Cerebellar nuclear complex (tissue), 1 donor: ENCODE measurements around the gene BPIFB3.

Source experiments
- DNase-seq, 2 experiments: peaks; one replicate each; lab custom pipeline; 2025; lab: John Stamatoyannopoulos, UW

Gene BPIFB3, protein sequence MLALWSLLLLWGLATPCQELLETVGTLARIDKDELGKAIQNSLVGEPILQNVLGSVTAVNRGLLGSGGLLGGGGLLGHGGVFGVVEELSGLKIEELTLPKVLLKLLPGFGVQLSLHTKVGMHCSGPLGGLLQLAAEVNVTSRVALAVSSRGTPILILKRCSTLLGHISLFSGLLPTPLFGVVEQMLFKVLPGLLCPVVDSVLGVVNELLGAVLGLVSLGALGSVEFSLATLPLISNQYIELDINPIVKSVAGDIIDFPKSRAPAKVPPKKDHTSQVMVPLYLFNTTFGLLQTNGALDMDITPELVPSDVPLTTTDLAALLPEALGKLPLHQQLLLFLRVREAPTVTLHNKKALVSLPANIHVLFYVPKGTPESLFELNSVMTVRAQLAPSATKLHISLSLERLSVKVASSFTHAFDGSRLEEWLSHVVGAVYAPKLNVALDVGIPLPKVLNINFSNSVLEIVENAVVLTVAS

DNA sequence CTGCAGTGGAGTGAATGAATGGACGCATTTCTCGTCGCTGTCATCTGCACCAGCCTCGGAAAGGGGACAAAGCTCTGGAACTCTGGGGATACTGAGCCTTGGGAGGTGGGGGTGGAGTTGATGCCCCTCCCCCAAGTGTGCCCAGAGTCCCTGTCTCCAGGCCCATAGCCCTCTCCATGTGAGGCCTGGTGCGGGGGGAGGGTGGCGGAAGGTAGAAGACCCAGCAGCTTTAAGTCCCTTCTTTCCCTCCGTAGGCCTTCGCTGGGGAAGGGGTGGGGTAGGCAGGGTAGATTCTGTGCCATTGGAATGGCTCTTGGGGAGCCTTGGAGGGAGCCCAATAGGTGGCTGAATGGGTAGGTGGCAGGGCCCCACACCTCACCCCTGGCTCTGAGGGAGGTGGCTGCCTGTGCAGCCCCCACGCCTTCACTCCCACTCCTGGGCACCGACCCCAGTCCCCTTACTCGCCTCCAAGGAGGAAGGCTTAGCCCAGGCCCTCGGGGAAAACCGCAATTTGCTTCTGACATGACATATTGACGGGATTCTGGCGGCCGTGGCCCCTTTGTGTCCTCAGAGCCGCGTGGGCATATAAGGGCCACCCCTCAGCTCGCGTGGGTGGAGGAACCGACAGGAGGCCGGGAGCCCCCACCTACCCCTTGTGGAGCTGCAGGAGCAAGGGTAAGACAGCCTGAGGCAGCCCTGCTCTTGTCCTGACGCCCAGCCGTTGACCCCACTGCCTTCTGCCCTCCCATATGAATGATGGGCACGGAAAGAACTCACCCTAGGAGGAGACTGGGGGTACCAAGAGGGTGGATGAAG lies at the start of gene BPIFB3:
Gene BPIFB3, plus strand, starts transcription at position 613 of the 816 bp plus-strand sequence. CDS start 1,533 bp downstream, outside the sequence.
- no peak for DNase-seq

- DNase-seq, result no peak
Observed at GRCh38 chr20:33004141-33004751, 49.5 kb upstream of the BPIFB3 start, which contains the start of gene SUN5. Gene SUN5, minus strand, starts transcription at chr20:33004433. Its CDS starts 93 bp downstream, at chr20:33004340.

GRCh38 chr20:33005132-33005566 lies 48.6 kb upstream of the BPIFB3 start:
- DNase-seq, result no peak

DNA sequence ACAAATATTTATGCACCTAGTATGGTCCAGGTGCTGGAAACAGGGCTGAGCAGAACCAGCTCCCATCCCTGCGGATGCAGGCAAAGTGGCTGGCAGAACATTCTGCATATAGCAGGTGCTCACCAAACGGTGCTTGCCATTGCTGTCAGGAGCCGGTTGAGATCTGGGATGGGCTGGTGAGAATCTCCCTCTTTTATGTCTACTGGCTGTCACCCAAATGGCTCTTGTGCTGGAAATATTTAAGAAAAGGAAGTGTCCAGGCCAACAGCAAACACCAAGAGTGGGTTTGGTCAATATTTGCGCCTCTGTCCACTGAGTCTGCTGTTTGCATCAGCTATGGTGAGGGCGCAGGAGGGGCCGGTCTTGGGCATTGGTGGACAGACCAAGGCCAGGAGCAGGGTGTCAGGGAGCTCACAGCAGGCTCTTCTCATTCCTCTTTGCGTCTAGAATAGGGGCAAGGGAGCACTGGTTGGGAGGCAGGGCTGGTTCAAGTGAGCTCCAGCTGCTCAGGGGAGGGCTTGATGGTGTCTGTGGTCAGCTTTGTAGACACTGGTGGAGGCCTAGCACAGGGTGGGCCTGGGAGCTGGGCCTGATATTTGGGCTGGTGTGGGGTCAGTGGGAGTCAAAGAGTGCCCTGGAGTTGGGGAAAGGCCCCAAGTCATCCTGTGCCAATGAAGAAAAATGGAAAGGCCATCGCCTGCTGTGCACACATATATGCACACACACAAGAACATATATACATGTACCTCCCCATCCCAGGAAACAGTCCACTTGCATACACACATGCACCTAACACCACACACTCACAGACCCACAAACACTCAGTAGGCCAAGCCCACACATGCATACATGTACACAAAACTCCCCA lies 47.6 kb upstream of the BPIFB3 start:
- DNase-seq, result no peak

DNA sequence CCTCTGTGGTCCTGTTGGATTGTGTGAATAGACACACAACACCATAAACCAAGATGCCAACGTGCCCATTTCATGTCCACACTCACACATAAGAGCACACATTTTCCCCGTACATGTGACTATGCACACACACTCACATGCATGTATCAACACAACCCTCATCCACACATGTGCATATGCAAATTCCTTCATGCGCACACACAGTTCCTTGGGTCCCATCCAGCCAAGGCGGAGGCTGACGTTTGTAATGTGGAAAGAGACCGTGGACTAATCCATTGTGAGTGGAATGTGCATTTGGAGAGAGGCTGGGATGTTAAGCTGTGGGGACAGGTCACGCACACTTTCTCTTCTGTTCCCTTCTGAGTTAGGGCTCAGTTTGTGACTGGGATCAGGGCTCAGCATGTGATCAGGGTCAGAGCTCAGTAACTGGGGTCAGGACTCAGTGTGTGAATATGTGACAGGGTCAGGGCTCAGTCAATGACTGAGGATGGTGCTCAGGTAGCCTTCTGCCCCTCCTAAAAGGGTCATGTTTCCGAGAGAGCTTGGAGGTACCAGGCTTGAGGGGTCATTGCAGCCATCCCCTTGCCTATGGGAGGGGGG lies 46.8 kb upstream of the BPIFB3 start:
- DNase-seq, result no peak

- DNase-seq, result no peak
Observed at GRCh38 chr20:33007376-33008335, 46.0 kb upstream of the BPIFB3 start, which contains the start of gene BPIFB2. Gene BPIFB2, plus strand, starts transcription at chr20:33007704. Its CDS starts 871 bp downstream, at chr20:33008575.

GRCh38 chr20:33008336-33009213 lies 45.1 kb upstream of the BPIFB3 start:
- no peak for DNase-seq

- no peak for DNase-seq
Observed at GRCh38 chr20:33009214-33010132, 44.2 kb upstream of the BPIFB3 start.

GRCh38 chr20:33010133-33010504 lies 43.6 kb upstream of the BPIFB3 start:
- DNase-seq, result no peak

- DNase-seq, result no peak
Observed at GRCh38 chr20:33010674-33011449, 42.8 kb upstream of the BPIFB3 start.

GRCh38 chr20:33012327-33013189 lies 41.1 kb upstream of the BPIFB3 start:
- no peak for DNase-seq

GRCh38 chr20:33013701-33014326 lies 39.9 kb upstream of the BPIFB3 start:
- no peak for DNase-seq

DNA sequence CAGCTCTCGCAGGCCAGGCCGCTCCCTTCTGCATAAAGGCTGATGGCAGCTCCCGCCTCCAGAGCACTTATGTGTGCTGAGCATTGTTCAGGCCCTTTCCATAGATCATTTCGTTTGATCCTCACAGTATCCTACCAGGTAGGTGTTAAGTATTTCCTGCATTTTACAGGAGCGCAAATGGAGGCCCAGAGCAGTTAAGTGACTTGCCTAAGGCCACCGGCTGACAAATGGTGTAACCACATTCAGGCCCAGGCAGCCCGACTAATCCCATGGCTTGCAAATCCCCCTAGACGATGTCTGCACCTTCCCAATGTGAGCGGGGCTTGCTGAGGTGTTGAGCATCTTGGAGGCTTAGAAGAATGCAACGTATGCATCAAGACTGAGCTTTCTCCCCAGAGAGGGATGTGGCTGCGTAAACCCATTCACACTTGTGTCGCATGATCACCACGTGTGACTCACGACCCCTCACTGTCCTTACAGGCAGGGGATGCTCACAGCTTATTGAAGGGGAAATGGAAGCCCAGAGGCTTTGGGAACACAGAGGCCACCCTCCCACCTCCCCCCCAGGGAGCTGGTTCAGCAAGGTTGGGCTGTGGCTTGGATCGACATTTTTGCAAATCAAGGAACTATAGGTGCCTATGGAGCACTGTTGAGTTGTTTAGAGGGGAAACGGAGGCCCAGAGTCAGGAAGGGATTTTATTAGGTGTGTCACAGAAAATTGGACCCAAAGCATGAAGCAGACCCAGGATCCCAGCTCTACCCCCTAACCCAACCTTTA lies 39.2 kb upstream of the BPIFB3 start:
- DNase-seq, result no peak

- no peak for DNase-seq
Observed at GRCh38 chr20:33015114-33015484, 38.6 kb upstream of the BPIFB3 start.
